K562 (cell line): ENCODE data around the gene AGPAT3. TPM values are rescaled to one million over a fixed set of nuclear protein-coding genes. Genes with fewer than 3 reads are reported as not detected.

Experiments
- ATAC-seq: fragments of 200-7000 bp; cut with Tn5 transposase; 3 replicates; pipeline ENCODE4 v1.9.1; 2020; ENCODE audit warnings: moderate library complexity
- BruUV-seq: library from RNA; stranded (reverse); fragments of 400-500 nt; replicated peaks from 2 replicates; lab custom pipeline; 2021; lab: Mats Ljungman, UMichigan
- CTCF ChIA-PET: fragments of 300-600 bp; formaldehyde crosslinking; extraction: SDS; loops from one replicate; lab custom pipeline; 2021; ENCODE audit warnings: low intra/inter-chr PET ratio; lab: Yijun Ruan, JAX
- POLR2A ChIA-PET: fragments of 300-600, 350-650 bp; sonication (Branson Sonifier 250); formaldehyde crosslinking; extraction: SDS; loops from one replicate; lab custom pipeline; 2021; ENCODE audit warnings: antibody characterized with exemption, inconsistent platforms; lab: Yijun Ruan, JAX
- DNase-seq, 4 experiments: peaks; one replicate each; pipeline versions ENCODE4 v3.0.0 to v3.0.0-alpha.2; 2011 to 2018; ENCODE audit warnings: low spot score in 3 of 4, mixed read lengths in 3 of 4; ENCODE audit errors: extremely low read depth in 1 of 4
- FAIRE-seq: peaks from 2 replicates; lab custom pipeline; 2011; peaks lifted over from hg19 to GRCh38; lab: Jason Lieb, UNC
- H2AFZ ChIP-seq: 2 replicates; pipeline ENCODE4 v1.6.0; 2011; ENCODE audit warnings: low read depth, low read length, control low read depth, inconsistent platforms
- H3K27ac ChIP-seq: fragments of 200-600 bp; 3 replicates; pipeline ENCODE4 v1.8.0; 2011; ENCODE audit warnings: low read depth, mild to moderate bottlenecking, control low read depth, inconsistent platforms, low read length, moderate library complexity, mixed read lengths; ENCODE audit errors: extremely low read depth
- H3K27me3 ChIP-seq, 2 experiments: fragments of 300-600 bp in 1 of 2; 2 replicates in 1 of 2; 3 replicates in 1 of 2; pipeline versions ENCODE4 v1.6.0 to v1.8.0; 2011; ENCODE audit warnings: inconsistent platforms in 2 of 2, low read length in 2 of 2, mild to moderate bottlenecking in 1 of 2, mixed read lengths in 1 of 2, moderate library complexity in 1 of 2; ENCODE audit not compliant: control insufficient read depth in 2 of 2, insufficient read depth in 2 of 2
- H3K36me3 ChIP-seq: fragments of 300-600 bp; 3 replicates; pipeline ENCODE4 v1.8.0; 2011; ENCODE audit warnings: mild to moderate bottlenecking, low read length, inconsistent platforms; ENCODE audit not compliant: control insufficient read depth, insufficient read depth
- H3K4me1 ChIP-seq, 2 experiments: fragments of 200-600 bp in 1 of 2; replicated peaks in 1 of 2; 2 replicates in 1 of 2; 3 replicates in 1 of 2; pipeline versions ENCODE4 v1.5.1 to v1.8.0; 2011; ENCODE audit warnings: inconsistent platforms in 2 of 2, low read length in 2 of 2, mild to moderate bottlenecking in 1 of 2, mixed read lengths in 1 of 2, moderate library complexity in 1 of 2; ENCODE audit not compliant: control insufficient read depth in 2 of 2, insufficient read depth in 2 of 2
- H3K4me2 ChIP-seq: 2 replicates; pipeline ENCODE4 v1.6.1; 2011; ENCODE audit warnings: low read length, control low read depth, inconsistent platforms, mixed read lengths; ENCODE audit not compliant: insufficient read depth
- H3K4me3 ChIP-seq: fragments of 200-600 bp; sonication (generic), shearing (Covaris generic); 2 replicates; pipeline ENCODE4 v1.5.1; 2016; ENCODE audit warnings: control low read depth, inconsistent platforms
- H3K79me2 ChIP-seq: fragments of 200-600 bp; 3 replicates; pipeline ENCODE4 v1.8.0; 2011; ENCODE audit warnings: low read length, inconsistent platforms; ENCODE audit not compliant: control insufficient read depth, insufficient read depth
- H3K9ac ChIP-seq, 2 experiments: 2 replicates each; pipeline versions ENCODE4 v1.6.0 to v1.6.1; 2011; ENCODE audit warnings: low read depth in 2 of 2, low read length in 2 of 2, control low read depth in 1 of 2, inconsistent platforms in 1 of 2, mild to moderate bottlenecking in 1 of 2, mixed read lengths in 1 of 2; ENCODE audit not compliant: insufficient read depth in 1 of 2
- H3K9me1 ChIP-seq: one replicate; pipeline ENCODE4 v1.6.0; 2011; ENCODE audit warnings: inconsistent platforms, mild to moderate bottlenecking, low read length, moderate library complexity; ENCODE audit not compliant: control insufficient read depth, insufficient read depth
- H3K9me3 ChIP-seq: replicated peaks from 2 replicates; pipeline ENCODE4 v1.5.1; 2011; ENCODE audit warnings: low read depth, low read length, inconsistent platforms; ENCODE audit not compliant: control insufficient read depth, insufficient read depth
- H4K20me1 ChIP-seq: replicated peaks from 2 replicates; pipeline ENCODE4 v1.6.1; 2011; ENCODE audit warnings: low read length, inconsistent platforms, mixed read lengths; ENCODE audit not compliant: control insufficient read depth, insufficient read depth
- CBFA2T3 ChIP-seq: fragments of 450-650 bp; IDR thresholded peaks from 2 replicates; pipeline ENCODE4 v1.6.1; 2017
- EWSR1 ChIP-seq: fragments of 450-650 bp; IDR thresholded peaks from 2 replicates; pipeline ENCODE4 v1.6.1; 2018; ENCODE audit warnings: borderline replicate concordance, mild to moderate bottlenecking, low read depth, moderate library complexity; ENCODE audit not compliant: partially characterized antibody
- FOXJ2 ChIP-seq: fragments of 200-800 bp; sonication (Bioruptor generic); IDR thresholded peaks from 2 replicates; pipeline ENCODE4 v1.6.1; 2016; ENCODE audit warnings: missing genetic modification characterization, missing compliant biosample characterization
- HEY1 ChIP-seq: fragments of 250-450 bp; sonication (Bioruptor Pico); IDR thresholded peaks from 2 replicates; pipeline ENCODE4 v1.5.0; 2020; ENCODE audit warnings: mild to moderate bottlenecking, moderate library complexity, borderline replicate concordance
- HOXB6 ChIP-seq: fragments of 250-450 bp; sonication (Bioruptor Pico); IDR thresholded peaks from 2 replicates; pipeline ENCODE4 v1.5.1; 2022; ENCODE audit warnings: mild to moderate bottlenecking, borderline replicate concordance
- KAT8 ChIP-seq: fragments of 450-650 bp; IDR thresholded peaks from 2 replicates; pipeline ENCODE4 v1.6.1; 2016; ENCODE audit warnings: low read depth, mild to moderate bottlenecking
- SAP30 ChIP-seq: fragments of 200-600 bp; sonication (generic); IDR thresholded peaks from 2 replicates; pipeline ENCODE4 v1.6.1; 2012; ENCODE audit warnings: borderline replicate concordance, low read depth, mild to moderate bottlenecking, moderate library complexity, low read length, control low read depth, inconsistent platforms; ENCODE audit not compliant: insufficient read depth, poor library complexity, severe bottlenecking
- THRA ChIP-seq: fragments of 450-650 bp; IDR thresholded peaks from 2 replicates; pipeline ENCODE4 v1.6.1; 2017; ENCODE audit warnings: mild to moderate bottlenecking, moderate library complexity
- UBTF ChIP-seq, 2 experiments: IDR thresholded peaks; 2 replicates each; pipeline ENCODE4 v1.6.1; 2012; ENCODE audit warnings: improper control_type of control experiment in 2 of 2, low read depth in 2 of 2, low read length in 2 of 2, borderline replicate concordance in 1 of 2
- ZNF408 ChIP-seq: fragments of 250-450 bp; sonication (Bioruptor Pico); IDR thresholded peaks from 2 replicates; pipeline ENCODE4 v1.4.0; 2020; ENCODE audit warnings: low read depth, mild to moderate bottlenecking, moderate library complexity
- ZNF766 ChIP-seq: fragments of 200-800 bp; sonication (Bioruptor generic); conservative IDR thresholded peaks from 2 replicates; pipeline ENCODE4 v1.6.1; 2016; ENCODE audit warnings: missing genetic modification characterization, missing compliant biosample characterization
- WGBS: fragments of 100-300 bp; shearing (Covaris generic); methylation state at CpG from one replicate; pipeline ENCODE4 v1.1.6; 2016; ENCODE audit warnings: low coverage, mixed read lengths; ENCODE audit not compliant: insufficient coverage; ENCODE audit errors: missing lambda C conversion rate; 5-methylcytosine and 5-hydroxymethylcytosine counted together
- in situ Hi-C: fragments of 300-500 bp; cut with MboI; formaldehyde crosslinking; loops from 4 replicates; pipeline ENCODE4 v1.15.0; 2018; ENCODE audit warnings: inconsistent platforms, mixed read lengths
- intact Hi-C: fragments of 100-400 bp; cut with micrococcal nuclease; formaldehyde crosslinking; loops from 2 replicates; pipeline ENCODE4 v1.14.2; 2022
- polyA plus RNA-seq, 8 experiments: library from polyadenylated mRNA; depleted of rRNA in 4 of 8; stranded (reverse) in 5 of 8; unstranded in 3 of 8; fragments of >200 nt; fragmentation: Nextera tagmentation in 2 of 8; fragmentation: Illumina TruSeq in 1 of 8; extraction: Ambion mirVana in 2 of 8; extraction: Trizol in 1 of 8; gene quantifications; 2 replicates each; pipeline versions ENCODE4 v1.2.1 to v1.2.3, GENCODE V29; 2011 to 2014; ENCODE audit warnings: inconsistent platforms in 1 of 8, missing spikeins in 1 of 8
- total RNA-seq, 7 experiments: library from RNA; depleted of rRNA in 6 of 7; stranded (reverse); fragments of >200 nt in 6 of 7; fragmentation: Illumina TruSeq in 2 of 7; extraction: Trizol in 2 of 7; gene quantifications; 2 replicates each; pipeline versions ENCODE4 v1.2.1 to v1.2.3, GENCODE V29; 2011 to 2021; ENCODE audit warnings: low replicate concordance in 1 of 7

AGPAT3 gene
- total and polyA plus RNA-seq, 9 of the 15 experiments (the other 6 are each of a cell fraction or from before 2014, with no cell fraction given) = 1.5 to 88.4 (median 35.7) TPM

- no peak for TF ChIP-seq THRA
These were observed 108.0 kb downstream of the AGPAT3 start (continued) for GRCh38 chr21:43972850-43973633.

GRCh38 chr21:43973634-43973955, 108.6 kb downstream of the AGPAT3 start:
- intact Hi-C loops = no loop called here
- CTCF ChIA-PET = no interaction called here

More at GRCh38 chr21:43973634-43973955, 108.6 kb downstream of the AGPAT3 start:
- Histone ChIP-seq H3K4me2 (no peak overlapping the region), H3K36me3 (peaks cover 58% of the 10 kb centered on the region; the same call in 2 of the 3 replicates), H3K4me3 (no peak overlapping the region), H3K9me3 (no peaks in the 10 kb centered on the region), H3K79me2 (no peaks in the 10 kb centered on the region), H3K4me1 (peaks cover 14 to 39% of the 10 kb centered on the region in 2 experiments; a peak in 4 of 5 replicates), H4K20me1 (no peaks in the 10 kb centered on the region), H3K9ac (no peak overlapping the region; a peak in 1 of 4 replicates), H3K27ac (no peak overlapping the region), H3K27me3 (no peaks in the 10 kb centered on the region), H2AFZ (no peak overlapping the region), H3K9me1 (no peaks in the 10 kb centered on the region)
- no TSS peak for BruUV-seq
- no peak for DNase-seq
- WGBS = 88% methylated on average over 12 of the region's 12 CpGs
- TF ChIP-seq HEY1 (CRISPR knock-in tag) (no peak), CBFA2T3 (no peak), EWSR1 (no peak), FOXJ2 (tag) (no peak), UBTF (IDR thresholded peaks at IDR 0.05; ENCODE audit: borderline replicate concordance in 1 of 2, low read depth in 2 of 2, low read length in 2 of 2) (no peak), ZNF408 (CRISPR knock-in tag) (no peak), HOXB6 (CRISPR knock-in tag) (no peak), SAP30 (no peak), KAT8 (no peak), ZNF766 (CRISPR knock-in tag) (no peak)
- no peak for ATAC-seq
- FAIRE-seq = no peak
- in situ Hi-C loops = no loop called here
- POLR2A ChIA-PET = interaction anchor here (0.6 to 1.5 kb wide), 9 partner anchors 8 to 139 kb away, joined by 3 to 5 read pairs (median 3); no protein-coding TSS in a partner anchor
